MM.1S (cell line): ENCODE measurements around the gene SLC35G1.

Source experiments
- DNase-seq: peaks from one replicate; pipeline ENCODE4 v3.0.0-alpha.2; 2015
- H2AFZ ChIP-seq: fragments of 300-600 bp; sonication (generic); 2 replicates; pipeline ENCODE4 v1.6.0; 2016; ENCODE audit warnings: antibody characterized with exemption, low read length
- H3F3A ChIP-seq: fragments of 300-600 bp; sonication (generic); 2 replicates; pipeline ENCODE4 v1.6.1; 2016; ENCODE audit warnings: mild to moderate bottlenecking, antibody characterized with exemption, low read length, moderate library complexity, mixed read lengths; ENCODE audit not compliant: insufficient read depth
- H3K27ac ChIP-seq: fragments of 300-600 bp; sonication (generic); 2 replicates; pipeline ENCODE4 v1.5.1; 2016; ENCODE audit warnings: mild to moderate bottlenecking, low read length
- H3K27me3 ChIP-seq: fragments of 300-600 bp; sonication (generic); replicated peaks from 2 replicates; pipeline ENCODE4 v1.6.0; 2016; ENCODE audit warnings: low read length; ENCODE audit not compliant: insufficient read depth
- H3K36me3 ChIP-seq: fragments of 300-600 bp; sonication (generic); replicated peaks from 2 replicates; pipeline ENCODE4 v1.6.1; 2016; ENCODE audit warnings: mild to moderate bottlenecking, low read length, mixed read lengths; ENCODE audit not compliant: insufficient read depth
- H3K4me1 ChIP-seq: fragments of 300-600 bp; sonication (generic); 2 replicates; pipeline ENCODE4 v1.6.1; 2016; ENCODE audit warnings: low read length, mixed read lengths
- H3K4me2 ChIP-seq: fragments of 300-600 bp; sonication (generic); 2 replicates; pipeline ENCODE4 v1.6.0; 2016; ENCODE audit warnings: low read depth, low read length
- H3K4me3 ChIP-seq: fragments of 300-600 bp; sonication (generic); 2 replicates; pipeline ENCODE4 v1.5.1; 2016; ENCODE audit warnings: low read length, mixed read lengths
- H3K79me2 ChIP-seq: fragments of 300-600 bp; sonication (generic); 2 replicates; pipeline ENCODE4 v1.6.1; 2016; ENCODE audit warnings: mixed run types, low read length, mixed read lengths
- H3K9ac ChIP-seq: fragments of 300-600 bp; sonication (generic); 2 replicates; pipeline ENCODE4 v1.6.1; 2016; ENCODE audit warnings: low read length, mixed read lengths
- H3K9me2 ChIP-seq: fragments of 300-600 bp; sonication (generic); replicated peaks from 2 replicates; pipeline ENCODE4 v1.6.1; 2016; ENCODE audit warnings: mild to moderate bottlenecking, low read length, mixed read lengths; ENCODE audit not compliant: insufficient read depth
- H3K9me3 ChIP-seq: fragments of 300-600 bp; sonication (generic); replicated peaks from 2 replicates; pipeline ENCODE4 v1.6.1; 2016; ENCODE audit warnings: mild to moderate bottlenecking, low read length, mixed read lengths; ENCODE audit not compliant: insufficient read depth
- H4K20me1 ChIP-seq: fragments of 300-600 bp; sonication (generic); 2 replicates; pipeline ENCODE4 v1.6.1; 2016; ENCODE audit warnings: mild to moderate bottlenecking, low read length, moderate library complexity, mixed read lengths; ENCODE audit not compliant: insufficient read depth
- EZH2 ChIP-seq: fragments of 300-600 bp; sonication (generic); optimal IDR thresholded peaks from 2 replicates; pipeline ENCODE3; 2017; ENCODE audit warnings: low read depth, mild to moderate bottlenecking, antibody characterized with exemption, low read length, mixed read lengths
- EZH2phosphoT487 ChIP-seq: fragments of 300-600 bp; sonication (generic); IDR thresholded peaks from 2 replicates; pipeline ENCODE4 v1.6.1; 2018; ENCODE audit warnings: antibody characterized with exemption, low read length
- TF ChIP-seq, protein P1 (sequence below): fragments of 300-600 bp; sonication (generic); IDR thresholded peaks from 2 replicates; pipeline ENCODE4 v1.5.1; 2016; ENCODE audit warnings: antibody characterized with exemption, low read length, mixed read lengths

Gene SLC35G1

DNA sequence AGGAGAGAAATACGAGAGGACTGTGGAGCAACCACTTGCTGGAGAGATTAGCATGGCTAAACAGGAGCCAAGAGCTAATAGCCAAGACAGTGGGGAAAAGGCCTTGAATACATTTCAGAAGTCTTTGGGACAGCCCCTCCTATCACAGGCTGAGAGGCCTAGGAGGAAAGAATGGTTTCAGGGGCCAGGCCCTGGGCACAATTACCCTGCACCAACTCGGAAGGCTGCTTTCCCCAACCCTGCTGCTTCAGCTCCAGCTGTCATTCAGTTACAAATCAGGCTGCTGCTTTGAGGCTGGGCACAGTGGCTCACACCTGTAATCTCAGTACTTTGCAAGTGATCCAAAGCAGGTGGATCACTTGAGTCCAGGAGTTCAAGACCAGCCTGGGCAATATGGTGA, 32.0 kb upstream of the SLC35G1 start:
- H3K4me1 ChIP-seq = no peaks in the 10 kb centered on the region
- no peak overlapping the region for H2AFZ ChIP-seq
- H3K36me3 ChIP-seq = no peaks in the 10 kb centered on the region
- H3K9ac ChIP-seq = no peak overlapping the region
- no peak overlapping the region for H3K27ac ChIP-seq
- H3K9me3 ChIP-seq = no peaks in the 10 kb centered on the region
- no peaks in the 10 kb centered on the region for H3K27me3 ChIP-seq
- no peaks in the 10 kb centered on the region for H3K9me2 ChIP-seq
- TF ChIP-seq, protein P1, sequence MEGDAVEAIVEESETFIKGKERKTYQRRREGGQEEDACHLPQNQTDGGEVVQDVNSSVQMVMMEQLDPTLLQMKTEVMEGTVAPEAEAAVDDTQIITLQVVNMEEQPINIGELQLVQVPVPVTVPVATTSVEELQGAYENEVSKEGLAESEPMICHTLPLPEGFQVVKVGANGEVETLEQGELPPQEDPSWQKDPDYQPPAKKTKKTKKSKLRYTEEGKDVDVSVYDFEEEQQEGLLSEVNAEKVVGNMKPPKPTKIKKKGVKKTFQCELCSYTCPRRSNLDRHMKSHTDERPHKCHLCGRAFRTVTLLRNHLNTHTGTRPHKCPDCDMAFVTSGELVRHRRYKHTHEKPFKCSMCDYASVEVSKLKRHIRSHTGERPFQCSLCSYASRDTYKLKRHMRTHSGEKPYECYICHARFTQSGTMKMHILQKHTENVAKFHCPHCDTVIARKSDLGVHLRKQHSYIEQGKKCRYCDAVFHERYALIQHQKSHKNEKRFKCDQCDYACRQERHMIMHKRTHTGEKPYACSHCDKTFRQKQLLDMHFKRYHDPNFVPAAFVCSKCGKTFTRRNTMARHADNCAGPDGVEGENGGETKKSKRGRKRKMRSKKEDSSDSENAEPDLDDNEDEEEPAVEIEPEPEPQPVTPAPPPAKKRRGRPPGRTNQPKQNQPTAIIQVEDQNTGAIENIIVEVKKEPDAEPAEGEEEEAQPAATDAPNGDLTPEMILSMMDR = no peak
- no peak for TF ChIP-seq EZH2
- no peak for TF ChIP-seq EZH2phosphoT487
- no peaks in the 10 kb centered on the region for H4K20me1 ChIP-seq
- no peak overlapping the region for H3K4me2 ChIP-seq
- H3K4me3 ChIP-seq = no peak overlapping the region
- H3K79me2 ChIP-seq = no peaks in the 10 kb centered on the region
- no peak for DNase-seq
- H3F3A ChIP-seq = no peaks in the 10 kb centered on the region

DNA sequence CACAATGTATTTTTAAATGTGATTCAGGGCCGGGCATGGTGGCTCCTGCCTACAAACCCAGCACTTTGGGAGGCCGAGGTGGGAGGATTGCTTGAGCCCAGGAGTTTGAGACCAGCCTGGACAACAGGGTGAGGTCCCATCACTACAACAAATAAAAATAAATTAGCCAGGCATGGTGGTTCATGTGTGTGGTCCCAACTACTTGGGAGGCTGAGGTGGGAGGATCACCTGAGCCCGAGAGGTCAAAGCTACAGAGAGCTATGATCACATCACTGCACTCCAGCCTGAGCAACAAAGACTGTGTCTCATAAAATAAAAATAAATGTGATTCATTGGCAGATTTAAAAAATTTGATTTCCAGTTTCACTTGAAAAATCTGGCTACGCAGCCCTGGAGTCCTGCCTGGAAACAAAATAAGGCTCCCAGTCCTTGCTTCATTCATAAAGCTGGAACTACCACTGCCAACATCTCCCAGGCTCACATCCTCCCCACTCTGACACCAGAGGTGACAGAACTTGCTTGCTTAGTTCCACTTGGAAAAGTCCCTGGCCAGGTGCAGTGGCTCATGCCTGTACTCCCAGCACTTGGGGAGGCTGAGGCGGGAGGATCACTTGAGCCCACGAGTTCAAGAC, 27.9 kb upstream of the SLC35G1 start:
- no peak overlapping the region for H2AFZ ChIP-seq
- no peak overlapping the region for H3K27ac ChIP-seq
- no peaks in the 10 kb centered on the region for H3K9me3 ChIP-seq
- no peaks in the 10 kb centered on the region for H4K20me1 ChIP-seq
- no peaks in the 10 kb centered on the region for H3K9me2 ChIP-seq
- H3F3A ChIP-seq = no peaks in the 10 kb centered on the region
- no peak overlapping the region for H3K4me2 ChIP-seq
- TF ChIP-seq EZH2phosphoT487 (no peak), EZH2 (no peak)
- TF ChIP-seq, protein P1 = no peak
- H3K4me3 ChIP-seq = no peak overlapping the region
- H3K79me2 ChIP-seq = no peaks in the 10 kb centered on the region
- H3K27me3 ChIP-seq = no peaks in the 10 kb centered on the region
- no peaks in the 10 kb centered on the region for H3K36me3 ChIP-seq
- H3K4me1 ChIP-seq = no peaks in the 10 kb centered on the region
- DNase-seq = no peak
- no peak overlapping the region for H3K9ac ChIP-seq

DNA sequence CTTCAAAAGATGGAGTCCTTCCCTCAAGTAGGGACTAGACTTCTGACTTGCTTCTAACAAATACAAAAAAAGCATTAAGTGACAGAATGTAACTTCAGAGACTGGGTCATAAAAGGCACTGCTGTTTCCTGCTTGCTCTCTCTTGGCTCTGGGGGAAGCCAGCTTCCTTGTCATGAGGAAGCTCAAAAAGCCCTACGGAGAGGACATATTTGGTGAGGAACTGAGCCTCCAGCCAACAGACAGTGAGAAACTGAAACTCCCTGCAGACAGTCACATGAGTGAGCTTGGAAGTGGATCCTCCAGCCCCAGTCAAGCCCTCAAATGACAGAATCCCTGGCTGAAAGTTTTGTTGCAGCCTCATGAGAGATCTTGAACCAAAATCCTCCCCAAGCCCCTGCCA, 26.3 kb upstream of the SLC35G1 start:
- Histone ChIP-seq H3K9ac (no peak overlapping the region), H3F3A (no peaks in the 10 kb centered on the region)
- no peak for TF ChIP-seq EZH2
- TF ChIP-seq EZH2phosphoT487 = no peak
- TF ChIP-seq, protein P1 = no peak

More for the DNA sequence above, 26.3 kb upstream of the SLC35G1 start:
- no peak overlapping the region for H2AFZ ChIP-seq
- H3K4me1 ChIP-seq = no peaks in the 10 kb centered on the region
- H3K9me2 ChIP-seq = no peaks in the 10 kb centered on the region
- H3K9me3 ChIP-seq = no peaks in the 10 kb centered on the region
- no peaks in the 10 kb centered on the region for H3K27me3 ChIP-seq
- no peak overlapping the region for H3K27ac ChIP-seq
- H3K4me3 ChIP-seq = no peak overlapping the region
- no peaks in the 10 kb centered on the region for H3K79me2 ChIP-seq
- no peaks in the 10 kb centered on the region for H3K36me3 ChIP-seq
- no peak overlapping the region for H3K4me2 ChIP-seq
- H4K20me1 ChIP-seq = no peaks in the 10 kb centered on the region
- no peak for DNase-seq
